Caco-2 (cell line): ENCODE measurements around the gene SUPT3H. TPM values are rescaled to one million over a fixed set of nuclear protein-coding genes. Genes with fewer than 3 reads are reported as not detected.

Source experiments
- BruUV-seq: library from RNA; stranded (reverse); fragments of 400-500 nt; replicated peaks from 2 replicates; lab custom pipeline; 2021; lab: Mats Ljungman, UMichigan
- CTCF ChIA-PET: fragments of 300-600 bp; sonication (Branson Sonifier 250); formaldehyde crosslinking; loops from one replicate; lab custom pipeline; 2022; ENCODE audit warnings: antibody characterized with exemption; lab: Charles Lee
- POLR2A ChIA-PET: fragments of 300-600 bp; sonication (Branson Sonifier 250); formaldehyde crosslinking; loops from one replicate; lab custom pipeline; 2022; ENCODE audit warnings: antibody characterized with exemption; lab: Charles Lee
- DNase-seq, 2 experiments: peaks; one replicate each; pipeline versions ENCODE4 v3.0.0 to v3.0.0-alpha.2; 2020 to 2022
- H3K27me3 ChIP-seq: replicated peaks from 2 replicates; pipeline ENCODE4 v1.6.0; 2011; ENCODE audit warnings: low read length; ENCODE audit not compliant: control insufficient read depth, insufficient read depth
- H3K36me3 ChIP-seq: 2 replicates; pipeline ENCODE4 v1.5.1; 2011; ENCODE audit warnings: low read length; ENCODE audit not compliant: control insufficient read depth, insufficient read depth
- H3K4me1 ChIP-seq: fragments of 250-450 bp; sonication (Bioruptor Pico); 2 replicates; pipeline ENCODE4 v1.5.1; 2020; ENCODE audit warnings: mild to moderate bottlenecking
- H3K4me3 ChIP-seq: 2 replicates; pipeline ENCODE4 v1.5.1; 2011; ENCODE audit warnings: low read depth, mild to moderate bottlenecking, control low read depth, low read length
- H3K9me3 ChIP-seq: fragments of 250-450 bp; sonication (Bioruptor Pico); 2 replicates; pipeline ENCODE4 v1.5.1; 2020; ENCODE audit warnings: mild to moderate bottlenecking, moderate library complexity
- H3K27ac Mint-ChIP-seq: one replicate; pipeline ENCODE4 v1.8.0; 2022; ENCODE audit warnings: mixed read lengths; ENCODE audit not compliant: unreplicated experiment
- H3K27me3 Mint-ChIP-seq: one replicate; pipeline ENCODE4 v1.8.0; 2022; ENCODE audit warnings: mixed read lengths; ENCODE audit not compliant: insufficient read depth, unreplicated experiment
- H3K36me3 Mint-ChIP-seq: one replicate; pipeline ENCODE4 v1.8.0; 2022; ENCODE audit warnings: mild to moderate bottlenecking, mixed read lengths; ENCODE audit not compliant: insufficient read depth, unreplicated experiment
- H3K4me1 Mint-ChIP-seq: one replicate; pipeline ENCODE4 v1.8.0; 2022; ENCODE audit warnings: low read depth, mixed read lengths; ENCODE audit not compliant: unreplicated experiment
- H3K4me3 Mint-ChIP-seq: one replicate; pipeline ENCODE4 v1.8.0; 2022; ENCODE audit warnings: mild to moderate bottlenecking, moderate library complexity, mixed read lengths; ENCODE audit not compliant: unreplicated experiment
- H3K9me3 Mint-ChIP-seq: one replicate; pipeline ENCODE4 v1.8.0; 2022; ENCODE audit warnings: mixed read lengths; ENCODE audit not compliant: unreplicated experiment
- intact Hi-C: fragments of 100-400 bp; cut with micrococcal nuclease; formaldehyde crosslinking; loops from one replicate; pipeline ENCODE4 v1.10.0; 2022; ENCODE audit not compliant: unreplicated experiment
- total RNA-seq: library from RNA; stranded (reverse); gene quantifications from 2 replicates; pipeline ENCODE4 v1.2.3, GENCODE V29; 2022
- TF ChIP-seq, protein P1 (sequence below), 2 experiments: fragments of 200-600 bp in 1 of 2; IDR thresholded peaks; 1 replicate in 1 of 2; 2 replicates in 1 of 2; pipeline versions ENCODE4 v1.5.1 to v1.8.0; 2011 to 2022; ENCODE audit warnings: antibody characterized with exemption in 1 of 2, control low read depth in 1 of 2, inconsistent platforms in 1 of 2, low read depth in 1 of 2, low read length in 1 of 2, mild to moderate bottlenecking in 1 of 2, moderate library complexity in 1 of 2; ENCODE audit not compliant: insufficient read depth in 1 of 2, severe bottlenecking in 1 of 2, unreplicated experiment in 1 of 2

SUPT3H gene
- total RNA-seq, 1 experiment from 2014 or later, result 13.2 TPM

DNA sequence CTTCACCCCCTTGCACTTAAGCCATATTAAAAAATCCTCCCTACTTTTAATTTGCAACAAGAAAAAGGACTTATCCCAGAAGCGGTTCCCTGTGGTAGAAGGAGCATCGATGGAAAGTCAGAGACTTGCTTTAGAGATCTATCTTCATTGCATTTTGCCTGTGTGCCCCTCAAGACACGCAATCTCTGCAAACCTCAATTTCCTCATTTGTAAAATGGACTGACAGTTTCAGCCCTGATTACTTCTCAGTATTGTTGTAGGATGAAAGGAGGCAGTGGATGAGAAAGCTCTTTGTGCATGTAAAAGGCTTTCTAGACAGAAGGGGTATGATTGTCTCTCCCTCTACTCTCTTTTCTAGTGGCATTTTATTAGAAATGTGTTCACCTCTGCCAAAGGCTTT lies 580.0 kb downstream of the SUPT3H start:
- Histone ChIP-seq H3K36me3 (no peaks in the 10 kb centered on the region), H3K9me3 (no peaks in the 10 kb centered on the region), H3K4me3 (no peak overlapping the region), H3K27me3 (no peaks in the 10 kb centered on the region), H3K4me1 (no peaks in the 10 kb centered on the region)
- POLR2A ChIA-PET, result no interaction called here
- TF ChIP-seq, protein P1, sequence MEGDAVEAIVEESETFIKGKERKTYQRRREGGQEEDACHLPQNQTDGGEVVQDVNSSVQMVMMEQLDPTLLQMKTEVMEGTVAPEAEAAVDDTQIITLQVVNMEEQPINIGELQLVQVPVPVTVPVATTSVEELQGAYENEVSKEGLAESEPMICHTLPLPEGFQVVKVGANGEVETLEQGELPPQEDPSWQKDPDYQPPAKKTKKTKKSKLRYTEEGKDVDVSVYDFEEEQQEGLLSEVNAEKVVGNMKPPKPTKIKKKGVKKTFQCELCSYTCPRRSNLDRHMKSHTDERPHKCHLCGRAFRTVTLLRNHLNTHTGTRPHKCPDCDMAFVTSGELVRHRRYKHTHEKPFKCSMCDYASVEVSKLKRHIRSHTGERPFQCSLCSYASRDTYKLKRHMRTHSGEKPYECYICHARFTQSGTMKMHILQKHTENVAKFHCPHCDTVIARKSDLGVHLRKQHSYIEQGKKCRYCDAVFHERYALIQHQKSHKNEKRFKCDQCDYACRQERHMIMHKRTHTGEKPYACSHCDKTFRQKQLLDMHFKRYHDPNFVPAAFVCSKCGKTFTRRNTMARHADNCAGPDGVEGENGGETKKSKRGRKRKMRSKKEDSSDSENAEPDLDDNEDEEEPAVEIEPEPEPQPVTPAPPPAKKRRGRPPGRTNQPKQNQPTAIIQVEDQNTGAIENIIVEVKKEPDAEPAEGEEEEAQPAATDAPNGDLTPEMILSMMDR (IDR thresholded peaks at IDR 0.05; ENCODE audit: insufficient read depth in 1 of 2, low read depth in 1 of 2, low read length in 1 of 2, severe bottlenecking in 1 of 2, unreplicated experiment in 1 of 2), result no peak
- no peak overlapping the region for H3K27ac Mint-ChIP-seq
- no peaks in the 10 kb centered on the region for H3K9me3 Mint-ChIP-seq
- no peaks in the 10 kb centered on the region for H3K36me3 Mint-ChIP-seq
- no peaks in the 10 kb centered on the region for H3K4me1 Mint-ChIP-seq
- no TSS peak for BruUV-seq
- peaks cover 13% of the 10 kb centered on the region for H3K27me3 Mint-ChIP-seq
- no peak for DNase-seq
- CTCF ChIA-PET, result no interaction called here
- H3K4me3 Mint-ChIP-seq, result no peak overlapping the region
- intact Hi-C loops, result no loop called here

DNA sequence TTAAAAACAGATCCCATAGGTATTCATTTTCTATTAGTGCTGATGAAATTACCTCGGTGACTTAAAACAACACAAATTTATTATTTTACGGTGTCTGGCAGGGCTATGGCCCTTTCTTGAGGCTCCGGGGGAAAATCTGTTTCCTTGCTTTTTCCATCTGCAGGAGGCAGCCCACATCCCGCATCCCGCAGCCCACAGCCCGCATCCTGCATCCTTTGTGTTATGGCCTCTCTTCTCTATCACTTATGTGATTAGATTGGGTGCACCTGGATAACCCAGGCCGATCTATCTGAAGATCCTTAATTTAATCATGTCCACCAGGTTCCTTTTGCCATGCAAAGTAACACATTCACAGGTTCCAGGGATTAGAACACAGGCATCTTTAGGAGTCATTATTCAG lies 582.4 kb downstream of the SUPT3H start:
- no peaks in the 10 kb centered on the region for H3K36me3 ChIP-seq
- no peaks in the 10 kb centered on the region for H3K9me3 ChIP-seq
- CTCF ChIA-PET, result no interaction called here
- H3K4me3 ChIP-seq, result no peak overlapping the region
- no peaks in the 10 kb centered on the region for H3K27me3 ChIP-seq
- Mint-ChIP-seq H3K36me3 (no peaks in the 10 kb centered on the region), H3K4me3 (no peak overlapping the region), H3K4me1 (no peaks in the 10 kb centered on the region), H3K27me3 (peaks cover 19% of the 10 kb centered on the region), H3K9me3 (no peaks in the 10 kb centered on the region), H3K27ac (no peak overlapping the region)
- POLR2A ChIA-PET, result no interaction called here
- TF ChIP-seq, protein P1 (IDR thresholded peaks at IDR 0.05; ENCODE audit: insufficient read depth in 1 of 2, low read depth in 1 of 2, low read length in 1 of 2, severe bottlenecking in 1 of 2, unreplicated experiment in 1 of 2), result no peak
- intact Hi-C loops, result no loop called here
- no peak for DNase-seq
- no peaks in the 10 kb centered on the region for H3K4me1 ChIP-seq
- BruUV-seq, result no TSS peak

DNA sequence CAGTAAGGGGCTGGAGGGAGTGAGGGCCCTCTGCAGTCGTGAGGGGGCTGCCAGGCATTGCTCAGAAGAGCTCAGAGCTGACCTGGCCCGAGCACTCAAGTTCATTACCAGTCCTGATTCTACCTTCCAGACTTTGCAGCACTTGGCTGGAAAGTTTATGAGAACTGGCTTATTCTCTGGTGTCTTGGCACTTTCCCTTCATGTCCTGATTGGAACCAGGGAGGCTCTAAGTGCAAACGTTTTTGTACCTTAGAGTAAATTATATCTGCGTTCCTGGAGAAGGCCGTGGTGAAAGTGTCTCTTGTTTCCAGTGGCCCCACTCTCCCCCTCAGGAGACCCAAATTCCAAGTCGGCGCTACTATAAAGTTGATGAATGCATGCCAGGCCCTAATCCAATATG lies 587.9 kb downstream of the SUPT3H start:
- no peaks in the 10 kb centered on the region for H3K4me1 ChIP-seq
- no peak overlapping the region for H3K4me3 ChIP-seq
- Mint-ChIP-seq H3K4me3 (no peak overlapping the region), H3K4me1 (no peaks in the 10 kb centered on the region), H3K36me3 (no peaks in the 10 kb centered on the region), H3K9me3 (no peaks in the 10 kb centered on the region), H3K27me3 (peaks cover 21% of the 10 kb centered on the region), H3K27ac (no peak overlapping the region)
- ChIA-PET POLR2A (no interaction called here), CTCF (no interaction called here)
- no peaks in the 10 kb centered on the region for H3K27me3 ChIP-seq
- TF ChIP-seq, protein P1 (IDR thresholded peaks at IDR 0.05; ENCODE audit: insufficient read depth in 1 of 2, low read depth in 1 of 2, low read length in 1 of 2, severe bottlenecking in 1 of 2, unreplicated experiment in 1 of 2), result no peak
- BruUV-seq, result no TSS peak
- intact Hi-C loops, result no loop called here
- H3K36me3 ChIP-seq, result no peaks in the 10 kb centered on the region
- H3K9me3 ChIP-seq, result no peaks in the 10 kb centered on the region
- DNase-seq, result no peak
